HepG2 (cell line): ENCODE data around the gene AKNA. TPM values are rescaled to one million over a fixed set of nuclear protein-coding genes. Genes with fewer than 3 reads are reported as not detected.

ENCODE experiments used
- ATAC-seq: fragments of 200-7000 bp; cut with Tn5 transposase; 3 replicates; pipeline ENCODE4 v1.9.1; 2020; ENCODE audit warnings: mild to moderate bottlenecking, moderate library complexity
- BruUV-seq: library from RNA; stranded (reverse); fragments of 400-500 nt; replicated peaks from 2 replicates; lab custom pipeline; 2021; lab: Mats Ljungman, UMichigan
- CTCF ChIA-PET: fragments of 300-600 bp; formaldehyde crosslinking; extraction: SDS; loops from one replicate; lab custom pipeline; 2021; ENCODE audit warnings: low total read pairs, inconsistent platforms, low intra/inter-chr PET ratio; lab: Yijun Ruan, JAX
- POLR2A ChIA-PET: fragments of 350-600 bp; sonication (Branson Sonifier 250); formaldehyde crosslinking; loops from one replicate; lab custom pipeline; 2020; ENCODE audit warnings: antibody characterized with exemption, inconsistent platforms; lab: Yijun Ruan, JAX
- DNase-seq: peaks from one replicate; pipeline ENCODE4 v3.0.0-alpha.2; 2015; ENCODE audit warnings: low spot score
- FAIRE-seq: peaks from 3 replicates; lab custom pipeline; 2011; peaks lifted over from hg19 to GRCh38; lab: Jason Lieb, UNC
- H2AFZ ChIP-seq: one replicate; pipeline ENCODE4 v1.6.1; 2011; ENCODE audit warnings: low read length, inconsistent platforms
- H3K27ac ChIP-seq: fragments of 300-600 bp; 3 replicates; pipeline ENCODE4 v1.8.0; 2011; ENCODE audit warnings: mixed run types, mild to moderate bottlenecking, mixed read lengths, low read length, inconsistent platforms; ENCODE audit not compliant: insufficient read depth; ENCODE audit errors: extremely low read length
- H3K27me3 ChIP-seq, 2 experiments: fragments of 200-600 bp in 1 of 2; 2 replicates in 1 of 2; 3 replicates in 1 of 2; pipeline versions ENCODE4 v1.6.0 to v1.8.0; 2011; ENCODE audit warnings: low read length in 2 of 2, mild to moderate bottlenecking in 2 of 2, moderate library complexity in 2 of 2, inconsistent platforms in 1 of 2; ENCODE audit not compliant: insufficient read depth in 2 of 2, control insufficient read depth in 1 of 2
- H3K36me3 ChIP-seq, 2 experiments: fragments of 200-600 bp in 1 of 2; replicated peaks in 1 of 2; 2 replicates in 1 of 2; 3 replicates in 1 of 2; pipeline versions ENCODE4 v1.5.1 to v1.8.0; 2011; ENCODE audit warnings: low read length in 2 of 2, inconsistent platforms in 1 of 2; ENCODE audit not compliant: insufficient read depth in 2 of 2, control insufficient read depth in 1 of 2
- H3K4me1 ChIP-seq: 2 replicates; pipeline ENCODE4 v1.5.1; 2012; ENCODE audit warnings: low read length, inconsistent platforms; ENCODE audit not compliant: insufficient read depth
- H3K4me2 ChIP-seq: 2 replicates; pipeline ENCODE4 v1.6.0; 2011; ENCODE audit warnings: low read depth, low read length, inconsistent platforms
- H3K4me3 ChIP-seq, 3 experiments: fragments of 200-600 bp in 1 of 3; sonication (generic), shearing (Covaris generic) in 1 of 3; replicated peaks in 1 of 3; 2 replicates each; pipeline ENCODE4 v1.5.1; 2011 to 2016; ENCODE audit warnings: low read length in 3 of 3, inconsistent platforms in 2 of 3, low read depth in 2 of 3, mild to moderate bottlenecking in 2 of 3, control low read depth in 1 of 3, mixed read lengths in 1 of 3; ENCODE audit not compliant: insufficient read depth in 1 of 3
- H3K79me2 ChIP-seq: one replicate; pipeline ENCODE4 v1.6.1; 2011; ENCODE audit warnings: low read length, inconsistent platforms; ENCODE audit not compliant: insufficient read depth
- H3K9ac ChIP-seq: 2 replicates; pipeline ENCODE4 v1.6.0; 2011; ENCODE audit warnings: mild to moderate bottlenecking, low read depth, low read length, inconsistent platforms; ENCODE audit not compliant: insufficient read depth
- H3K9me3 ChIP-seq: 2 replicates; pipeline ENCODE4 v1.5.1; 2012; ENCODE audit warnings: mild to moderate bottlenecking, low read length
- H4K20me1 ChIP-seq: 2 replicates; pipeline ENCODE4 v1.6.0; 2011; ENCODE audit warnings: inconsistent platforms, mild to moderate bottlenecking, low read length, moderate library complexity; ENCODE audit not compliant: insufficient read depth
- CEBPB ChIP-seq: IDR thresholded peaks from 2 replicates; pipeline ENCODE4 v1.6.1; 2011; ENCODE audit warnings: low read depth, low read length, improper control_type of control experiment, borderline replicate concordance
- EHMT2 ChIP-seq: fragments of 200-600 bp; sonication (generic); IDR thresholded peaks from 2 replicates; pipeline ENCODE4 v1.7.0; 2017; ENCODE audit warnings: antibody characterized with exemption, low read depth, low read length, borderline replicate concordance
- ELF1 ChIP-seq: sonication (generic); formaldehyde crosslinking; IDR thresholded peaks from 2 replicates; pipeline ENCODE4 v1.4.0; 2020; ENCODE audit warnings: missing genetic modification reagents
- FOXA1 ChIP-seq, 2 experiments: fragments of 450-650 bp in 1 of 2; sonication (generic) in 1 of 2; formaldehyde crosslinking in 1 of 2; IDR thresholded peaks; 2 replicates each; pipeline versions ENCODE4 v1.4.0 to v1.6.1; 2016 to 2020; ENCODE audit warnings: missing genetic modification reagents in 1 of 2
- HOXA5 ChIP-seq: sonication (generic); formaldehyde crosslinking; IDR thresholded peaks from 2 replicates; pipeline ENCODE4 v1.4.0; 2020; ENCODE audit warnings: missing genetic modification reagents
- NR3C1 ChIP-seq: sonication (generic); formaldehyde crosslinking; IDR thresholded peaks from 2 replicates; pipeline ENCODE4 v1.4.0; 2020; ENCODE audit warnings: missing genetic modification reagents
- SALL1 ChIP-seq: sonication (generic); formaldehyde crosslinking; IDR thresholded peaks from 2 replicates; pipeline ENCODE4 v1.8.0; 2022; ENCODE audit warnings: mild to moderate bottlenecking, missing genetic modification reagents
- TMF1 ChIP-seq: sonication (generic); formaldehyde crosslinking; IDR thresholded peaks from 2 replicates; pipeline ENCODE4 v1.8.1; 2022; ENCODE audit warnings: low read depth, missing genetic modification reagents
- ZNF101 ChIP-seq: sonication (generic); formaldehyde crosslinking; IDR thresholded peaks from 2 replicates; pipeline ENCODE4 v1.4.0; 2020; ENCODE audit warnings: mild to moderate bottlenecking, low read depth, missing genetic modification reagents, borderline replicate concordance
- ZNF547 ChIP-seq: sonication (generic); formaldehyde crosslinking; IDR thresholded peaks from 2 replicates; pipeline ENCODE4 v1.5.1; 2020; ENCODE audit warnings: mild to moderate bottlenecking, missing genetic modification reagents
- WGBS: methylation state at CpG from one replicate; pipeline ENCODE4 v1.1.6; 2017; ENCODE audit warnings: low lambda C conversion rate; 5-methylcytosine and 5-hydroxymethylcytosine counted together
- in situ Hi-C: cut with HindIII; loops from 2 replicates; pipeline ENCODE4 v1.10.0; 2017; ENCODE audit warnings: low pct_unique_long_range_greater_than_20kb; ENCODE audit not compliant: extremely low pct_ligation_motif_present
- intact Hi-C: fragments of 100-400 bp; cut with micrococcal nuclease; formaldehyde crosslinking; loops from one replicate; pipeline ENCODE4 v1.10.0; 2022; ENCODE audit not compliant: unreplicated experiment
- polyA plus RNA-seq, 8 experiments: library from polyadenylated mRNA; depleted of rRNA in 3 of 8; stranded (reverse) in 7 of 8; unstranded in 1 of 8; fragments of >200 nt; fragmentation: Illumina TruSeq in 4 of 8; extraction: Trizol in 4 of 8; gene quantifications; 2 replicates each; pipeline versions ENCODE4 v1.2.1 to v1.2.3, GENCODE V29; 2011 to 2016; ENCODE audit warnings: low read depth in 4 of 8, missing spikeins in 1 of 8, mixed read lengths in 1 of 8; ENCODE audit not compliant: insufficient read depth in 1 of 8
- total RNA-seq, 5 experiments: library from RNA; depleted of rRNA; stranded (reverse); fragments of >200 nt; fragmentation: Illumina TruSeq; extraction: Trizol; gene quantifications; 2 replicates each; pipeline ENCODE4 v1.2.3, GENCODE V29; 2016; ENCODE audit warnings: low read depth in 1 of 5
- TF ChIP-seq, protein P1 (sequence below): sonication (generic); formaldehyde crosslinking; IDR thresholded peaks from 2 replicates; pipeline ENCODE4 v1.9.0; 2021; ENCODE audit warnings: missing genetic modification reagents, mild to moderate bottlenecking, borderline replicate concordance
- TF ChIP-seq, protein P2 (sequence below): IDR thresholded peaks from 2 replicates; pipeline ENCODE4 v1.6.1; 2016
- TF ChIP-seq, protein P3 (sequence below): sonication (generic); formaldehyde crosslinking; IDR thresholded peaks from 2 replicates; pipeline ENCODE4 v1.4.0; 2020; ENCODE audit warnings: mild to moderate bottlenecking, missing genetic modification reagents
- TF ChIP-seq, protein P4 (sequence below): sonication (generic); formaldehyde crosslinking; IDR thresholded peaks from 2 replicates; pipeline ENCODE4 v1.4.0; 2020; ENCODE audit warnings: missing genetic modification reagents
- TF ChIP-seq, protein P5 (sequence below): sonication (generic); formaldehyde crosslinking; IDR thresholded peaks from 2 replicates; pipeline ENCODE4 v1.4.0; 2020; ENCODE audit warnings: missing genetic modification reagents

The AKNA gene
- total and polyA plus RNA-seq, 2 of the 13 experiments (the other 11 are each of a cell fraction or from before 2014, with no cell fraction given): 3.0 to 3.1 TPM

DNA sequence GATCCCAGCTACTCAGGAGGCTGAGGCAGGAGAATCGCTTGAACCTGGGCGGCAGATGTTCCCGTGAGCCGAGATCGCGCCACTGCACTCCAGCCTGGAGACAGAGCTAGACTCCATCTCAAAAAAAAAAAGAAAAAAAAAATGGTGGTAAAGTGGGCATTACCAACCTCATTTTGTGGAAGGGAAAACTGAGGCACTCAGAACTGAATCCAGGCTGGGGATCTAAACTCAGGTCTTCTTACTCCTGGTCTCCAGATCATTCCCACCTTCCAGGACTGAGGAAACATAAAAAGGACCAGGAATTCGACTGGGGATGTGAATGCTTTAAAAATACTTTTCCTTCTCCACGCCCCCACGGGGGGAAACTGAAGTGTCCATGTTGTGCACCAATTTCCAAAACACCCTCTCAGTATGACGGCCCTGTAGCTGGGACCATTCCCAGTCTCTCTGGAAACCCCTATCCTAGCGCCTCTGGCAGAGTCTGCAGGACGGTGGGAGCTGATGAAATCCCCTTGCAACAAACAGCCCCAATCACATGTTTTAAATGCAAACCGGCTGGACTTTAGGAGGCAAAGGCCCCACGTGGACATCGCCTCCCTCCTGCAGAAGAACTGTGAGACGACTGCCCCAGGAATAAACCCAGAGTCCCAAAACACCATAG, 8.9 kb upstream of the AKNA start:
- no peaks in the 10 kb centered on the region for H3K9me3 ChIP-seq
- peak overlapping the region; percentile 35 for H3K27ac ChIP-seq
- H3K36me3 ChIP-seq: no peaks in the 10 kb centered on the region
- ATAC-seq (no peak; the same call in 2 of the 3 replicates), FAIRE-seq (no peak), DNase-seq (peak; percentile 38)
- peaks cover 48% of the 10 kb centered on the region for H3K4me1 ChIP-seq
- intact Hi-C loops (no loop called here), in situ Hi-C loops (no loop called here)
- H3K9ac ChIP-seq: peak overlapping the region; percentile 64; the same call in 1 of the 2 replicates
- H3K79me2 ChIP-seq: no peaks in the 10 kb centered on the region
- BruUV-seq: no TSS peak
- no peak overlapping the region for H2AFZ ChIP-seq
- no peaks in the 10 kb centered on the region for H4K20me1 ChIP-seq
- no peaks in the 10 kb centered on the region for H3K27me3 ChIP-seq
- H3K4me2 ChIP-seq: peak overlapping the region; percentile 88
- CTCF ChIA-PET: no interaction called here
- peak overlapping the region in 1 of 3 experiments; percentile 12; a peak in 2 of 6 replicates for H3K4me3 ChIP-seq
- POLR2A ChIA-PET: interaction anchor here (2.0 to 3.0 kb wide), 2 partner anchors 9 to 191 kb away, joined by 5 to 24 read pairs; partner anchors contain the start of genes AKNA and ATP6V1G1
- 63% methylated on average over 16 of the region's 16 CpGs for WGBS
- TF ChIP-seq HOXA5 (peak; percentile 59; the same call in 1 of the 2 replicates), ZNF547 (CRISPR knock-in tag) (no peak), TMF1 (no peak), SALL1 (CRISPR knock-in tag) (peak; percentile 19; the same call in 1 of the 2 replicates), CEBPB (peak; percentile 78), EHMT2 (no peak), ZNF101 (no peak), FOXA1 (IDR thresholded peaks at IDR 0.05) (no peak), FOXA1 (CRISPR knock-in tag; IDR thresholded peaks at IDR 0.05) (no peak), NR3C1 (no peak), ELF1 (CRISPR knock-in tag) (no peak)
- TF ChIP-seq, protein P1, sequence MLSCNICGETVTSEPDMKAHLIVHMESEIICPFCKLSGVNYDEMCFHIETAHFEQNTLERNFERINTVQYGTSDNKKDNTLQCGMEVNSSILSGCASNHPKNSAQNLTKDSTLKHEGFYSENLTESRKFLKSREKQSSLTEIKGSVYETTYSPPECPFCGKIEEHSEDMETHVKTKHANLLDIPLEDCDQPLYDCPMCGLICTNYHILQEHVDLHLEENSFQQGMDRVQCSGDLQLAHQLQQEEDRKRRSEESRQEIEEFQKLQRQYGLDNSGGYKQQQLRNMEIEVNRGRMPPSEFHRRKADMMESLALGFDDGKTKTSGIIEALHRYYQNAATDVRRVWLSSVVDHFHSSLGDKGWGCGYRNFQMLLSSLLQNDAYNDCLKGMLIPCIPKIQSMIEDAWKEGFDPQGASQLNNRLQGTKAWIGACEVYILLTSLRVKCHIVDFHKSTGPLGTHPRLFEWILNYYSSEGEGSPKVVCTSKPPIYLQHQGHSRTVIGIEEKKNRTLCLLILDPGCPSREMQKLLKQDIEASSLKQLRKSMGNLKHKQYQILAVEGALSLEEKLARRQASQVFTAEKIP: no peak
- TF ChIP-seq, protein P2, sequence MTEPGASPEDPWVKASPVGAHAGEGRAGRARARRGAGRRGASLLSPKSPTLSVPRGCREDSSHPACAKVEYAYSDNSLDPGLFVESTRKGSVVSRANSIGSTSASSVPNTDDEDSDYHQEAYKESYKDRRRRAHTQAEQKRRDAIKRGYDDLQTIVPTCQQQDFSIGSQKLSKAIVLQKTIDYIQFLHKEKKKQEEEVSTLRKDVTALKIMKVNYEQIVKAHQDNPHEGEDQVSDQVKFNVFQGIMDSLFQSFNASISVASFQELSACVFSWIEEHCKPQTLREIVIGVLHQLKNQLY (CRISPR knock-in tag): no peak
- TF ChIP-seq, protein P3, sequence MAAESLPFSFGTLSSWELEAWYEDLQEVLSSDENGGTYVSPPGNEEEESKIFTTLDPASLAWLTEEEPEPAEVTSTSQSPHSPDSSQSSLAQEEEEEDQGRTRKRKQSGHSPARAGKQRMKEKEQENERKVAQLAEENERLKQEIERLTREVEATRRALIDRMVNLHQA (CRISPR knock-in tag): peak; percentile 93
- TF ChIP-seq, protein P4, sequence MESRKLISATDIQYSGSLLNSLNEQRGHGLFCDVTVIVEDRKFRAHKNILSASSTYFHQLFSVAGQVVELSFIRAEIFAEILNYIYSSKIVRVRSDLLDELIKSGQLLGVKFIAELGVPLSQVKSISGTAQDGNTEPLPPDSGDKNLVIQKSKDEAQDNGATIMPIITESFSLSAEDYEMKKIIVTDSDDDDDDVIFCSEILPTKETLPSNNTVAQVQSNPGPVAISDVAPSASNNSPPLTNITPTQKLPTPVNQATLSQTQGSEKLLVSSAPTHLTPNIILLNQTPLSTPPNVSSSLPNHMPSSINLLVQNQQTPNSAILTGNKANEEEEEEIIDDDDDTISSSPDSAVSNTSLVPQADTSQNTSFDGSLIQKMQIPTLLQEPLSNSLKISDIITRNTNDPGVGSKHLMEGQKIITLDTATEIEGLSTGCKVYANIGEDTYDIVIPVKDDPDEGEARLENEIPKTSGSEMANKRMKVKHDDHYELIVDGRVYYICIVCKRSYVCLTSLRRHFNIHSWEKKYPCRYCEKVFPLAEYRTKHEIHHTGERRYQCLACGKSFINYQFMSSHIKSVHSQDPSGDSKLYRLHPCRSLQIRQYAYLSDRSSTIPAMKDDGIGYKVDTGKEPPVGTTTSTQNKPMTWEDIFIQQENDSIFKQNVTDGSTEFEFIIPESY (CRISPR knock-in tag): peak; percentile 94
- TF ChIP-seq, protein P5, sequence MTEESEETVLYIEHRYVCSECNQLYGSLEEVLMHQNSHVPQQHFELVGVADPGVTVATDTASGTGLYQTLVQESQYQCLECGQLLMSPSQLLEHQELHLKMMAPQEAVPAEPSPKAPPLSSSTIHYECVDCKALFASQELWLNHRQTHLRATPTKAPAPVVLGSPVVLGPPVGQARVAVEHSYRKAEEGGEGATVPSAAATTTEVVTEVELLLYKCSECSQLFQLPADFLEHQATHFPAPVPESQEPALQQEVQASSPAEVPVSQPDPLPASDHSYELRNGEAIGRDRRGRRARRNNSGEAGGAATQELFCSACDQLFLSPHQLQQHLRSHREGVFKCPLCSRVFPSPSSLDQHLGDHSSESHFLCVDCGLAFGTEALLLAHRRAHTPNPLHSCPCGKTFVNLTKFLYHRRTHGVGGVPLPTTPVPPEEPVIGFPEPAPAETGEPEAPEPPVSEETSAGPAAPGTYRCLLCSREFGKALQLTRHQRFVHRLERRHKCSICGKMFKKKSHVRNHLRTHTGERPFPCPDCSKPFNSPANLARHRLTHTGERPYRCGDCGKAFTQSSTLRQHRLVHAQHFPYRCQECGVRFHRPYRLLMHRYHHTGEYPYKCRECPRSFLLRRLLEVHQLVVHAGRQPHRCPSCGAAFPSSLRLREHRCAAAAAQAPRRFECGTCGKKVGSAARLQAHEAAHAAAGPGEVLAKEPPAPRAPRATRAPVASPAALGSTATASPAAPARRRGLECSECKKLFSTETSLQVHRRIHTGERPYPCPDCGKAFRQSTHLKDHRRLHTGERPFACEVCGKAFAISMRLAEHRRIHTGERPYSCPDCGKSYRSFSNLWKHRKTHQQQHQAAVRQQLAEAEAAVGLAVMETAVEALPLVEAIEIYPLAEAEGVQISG (CRISPR knock-in tag): no peak; the same call in 1 of the 2 replicates
